PC-3 (cell line): ENCODE results near the gene CCDC54. TPM values are rescaled to one million over a fixed set of nuclear protein-coding genes. Genes with fewer than 3 reads are reported as not detected.
A peak's percentile ranks its signal among the peaks of the same experiment; 100 is the strongest.

Source experiments
- ATAC-seq: fragments of 200-7000 bp; cut with Tn5 transposase; 2 replicates; pipeline ENCODE4 v1.9.1; 2020; ENCODE audit warnings: mild to moderate bottlenecking, moderate library complexity
- BruUV-seq: library from RNA; stranded (reverse); fragments of 400-500 nt; replicated peaks from 2 replicates; lab custom pipeline; 2021; lab: Mats Ljungman, UMichigan
- CTCF ChIA-PET: fragments of 300-600 bp; sonication (Branson Sonifier 250); formaldehyde crosslinking; loops from one replicate; lab custom pipeline; 2022; ENCODE audit warnings: antibody characterized with exemption; lab: Charles Lee
- POLR2A ChIA-PET: fragments of 300-600 bp; sonication (Branson Sonifier 250); formaldehyde crosslinking; loops from one replicate; lab custom pipeline; 2022; ENCODE audit warnings: antibody characterized with exemption; ENCODE audit not compliant: unreplicated experiment; lab: Charles Lee
- DNase-seq: peaks from one replicate; pipeline ENCODE4 v3.0.0-alpha.2; 2015
- H2AFZ ChIP-seq: fragments of 300-600 bp; sonication (generic); 2 replicates; pipeline ENCODE4 v1.6.0; 2016; ENCODE audit warnings: antibody characterized with exemption, low read length
- H3F3A ChIP-seq: fragments of 300-600 bp; sonication (generic); one replicate; pipeline ENCODE4 v1.6.0; 2017; ENCODE audit warnings: antibody characterized with exemption, low read length, control low read depth, mild to moderate bottlenecking; ENCODE audit not compliant: unreplicated experiment
- H3K27ac ChIP-seq: fragments of 300-600 bp; sonication (generic); 2 replicates; pipeline ENCODE4 v1.5.1; 2016; ENCODE audit warnings: mild to moderate bottlenecking, low read length
- H3K27me3 ChIP-seq: fragments of 300-600 bp; sonication (generic); 2 replicates; pipeline ENCODE4 v1.6.1; 2016; ENCODE audit warnings: low read length, mixed read lengths
- H3K36me3 ChIP-seq: fragments of 300-600 bp; sonication (generic); 2 replicates; pipeline ENCODE4 v1.6.1; 2016; ENCODE audit warnings: low read depth, mixed run types, low read length, mixed read lengths
- H3K4me1 ChIP-seq: fragments of 300-600 bp; sonication (generic); 2 replicates; pipeline ENCODE4 v1.5.1; 2016; ENCODE audit warnings: low read length; ENCODE audit not compliant: insufficient read depth
- H3K4me2 ChIP-seq: fragments of 300-600 bp; sonication (generic); 2 replicates; pipeline ENCODE4 v1.6.0; 2016; ENCODE audit warnings: low read length
- H3K4me3 ChIP-seq: fragments of 300-600 bp; sonication (generic); 2 replicates; pipeline ENCODE4 v1.5.1; 2016; ENCODE audit warnings: mild to moderate bottlenecking, low read length, mixed read lengths
- H3K79me2 ChIP-seq: fragments of 300-600 bp; sonication (generic); 2 replicates; pipeline ENCODE4 v1.6.1; 2017; ENCODE audit warnings: low read length, mixed read lengths
- H3K9ac ChIP-seq: fragments of 300-600 bp; sonication (generic); 2 replicates; pipeline ENCODE4 v1.6.0; 2016; ENCODE audit warnings: mild to moderate bottlenecking, low read length
- H3K9me2 ChIP-seq: fragments of 300-600 bp; sonication (generic); replicated peaks from 2 replicates; pipeline ENCODE4 v1.6.1; 2016; ENCODE audit warnings: mixed run types, low read length, mixed read lengths
- H3K9me3 ChIP-seq: fragments of 300-600 bp; sonication (generic); 2 replicates; pipeline ENCODE4 v1.6.1; 2016; ENCODE audit warnings: low read length, mixed read lengths
- H4K20me1 ChIP-seq: fragments of 300-600 bp; sonication (generic); 2 replicates; pipeline ENCODE4 v1.6.1; 2016; ENCODE audit warnings: low read length, mixed read lengths
- EZH2 ChIP-seq: fragments of 300-600 bp; sonication (generic); IDR thresholded peaks from one replicate; pipeline ENCODE4 v1.6.1; 2017; ENCODE audit warnings: antibody characterized with exemption, mild to moderate bottlenecking, low read length; ENCODE audit not compliant: unreplicated experiment
- EZH2phosphoT487 ChIP-seq: fragments of 300-600 bp; sonication (generic); IDR thresholded peaks from 2 replicates; pipeline ENCODE4 v1.6.1; 2018; ENCODE audit warnings: mild to moderate bottlenecking, antibody characterized with exemption, low read length, borderline replicate concordance
- intact Hi-C: fragments of 100-400 bp; cut with micrococcal nuclease; formaldehyde crosslinking; loops from 2 replicates; pipeline ENCODE4 v1.9.0; 2023
- total RNA-seq: library from RNA; depleted of rRNA; stranded (reverse); fragments of >200 nt; gene quantifications from 2 replicates; pipeline ENCODE4 v1.2.3, GENCODE V29; 2014
- TF ChIP-seq, protein P1 (sequence below): fragments of 300-600 bp; sonication (generic); conservative IDR thresholded peaks from 2 replicates; pipeline ENCODE4 v1.5.1; 2017; ENCODE audit warnings: antibody characterized with exemption, low read depth, mild to moderate bottlenecking, low read length

The CCDC54 gene
- total RNA-seq, 1 experiment from 2014 or later: not detected

DNA sequence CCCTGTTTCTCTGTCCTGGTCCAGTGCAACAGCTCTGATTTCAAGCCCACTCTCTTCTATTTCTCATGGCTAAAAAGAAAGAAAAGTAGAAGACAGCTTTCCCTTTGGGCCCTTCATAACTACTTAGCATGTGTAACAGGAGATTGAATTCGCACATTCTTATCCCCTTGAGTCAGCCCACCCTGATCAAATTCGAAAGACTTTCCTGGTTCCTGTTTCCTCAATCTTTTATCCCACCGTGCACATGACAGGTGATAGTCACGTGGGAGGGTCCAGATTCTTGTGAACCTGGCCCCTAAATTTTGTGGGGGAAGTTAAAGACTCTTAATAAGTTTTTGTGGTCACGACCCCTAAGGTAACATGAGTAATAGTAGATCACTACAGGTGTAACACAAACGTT, 4.7 kb upstream of the CCDC54 start:
- Histone ChIP-seq H3K79me2 (no peaks in the 10 kb centered on the region), H2AFZ (no peak overlapping the region), H4K20me1 (no peaks in the 10 kb centered on the region), H3K9me3 (no peaks in the 10 kb centered on the region), H3K9ac (no peak overlapping the region), H3F3A (no peaks in the 10 kb centered on the region), H3K4me1 (peaks cover 20% of the 10 kb centered on the region), H3K27ac (no peak overlapping the region), H3K4me3 (no peak overlapping the region), H3K36me3 (no peaks in the 10 kb centered on the region), H3K4me2 (no peak overlapping the region), H3K9me2 (no peaks in the 10 kb centered on the region), H3K27me3 (no peaks in the 10 kb centered on the region)
- POLR2A ChIA-PET: no interaction called here
- no peak for TF ChIP-seq EZH2
- TF ChIP-seq, protein P1, sequence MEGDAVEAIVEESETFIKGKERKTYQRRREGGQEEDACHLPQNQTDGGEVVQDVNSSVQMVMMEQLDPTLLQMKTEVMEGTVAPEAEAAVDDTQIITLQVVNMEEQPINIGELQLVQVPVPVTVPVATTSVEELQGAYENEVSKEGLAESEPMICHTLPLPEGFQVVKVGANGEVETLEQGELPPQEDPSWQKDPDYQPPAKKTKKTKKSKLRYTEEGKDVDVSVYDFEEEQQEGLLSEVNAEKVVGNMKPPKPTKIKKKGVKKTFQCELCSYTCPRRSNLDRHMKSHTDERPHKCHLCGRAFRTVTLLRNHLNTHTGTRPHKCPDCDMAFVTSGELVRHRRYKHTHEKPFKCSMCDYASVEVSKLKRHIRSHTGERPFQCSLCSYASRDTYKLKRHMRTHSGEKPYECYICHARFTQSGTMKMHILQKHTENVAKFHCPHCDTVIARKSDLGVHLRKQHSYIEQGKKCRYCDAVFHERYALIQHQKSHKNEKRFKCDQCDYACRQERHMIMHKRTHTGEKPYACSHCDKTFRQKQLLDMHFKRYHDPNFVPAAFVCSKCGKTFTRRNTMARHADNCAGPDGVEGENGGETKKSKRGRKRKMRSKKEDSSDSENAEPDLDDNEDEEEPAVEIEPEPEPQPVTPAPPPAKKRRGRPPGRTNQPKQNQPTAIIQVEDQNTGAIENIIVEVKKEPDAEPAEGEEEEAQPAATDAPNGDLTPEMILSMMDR: no peak
- TF ChIP-seq EZH2phosphoT487: no peak
- ATAC-seq: no peak
- no peak for DNase-seq
- intact Hi-C loops: no loop called here
- no TSS peak for BruUV-seq
- CTCF ChIA-PET: no interaction called here

DNA sequence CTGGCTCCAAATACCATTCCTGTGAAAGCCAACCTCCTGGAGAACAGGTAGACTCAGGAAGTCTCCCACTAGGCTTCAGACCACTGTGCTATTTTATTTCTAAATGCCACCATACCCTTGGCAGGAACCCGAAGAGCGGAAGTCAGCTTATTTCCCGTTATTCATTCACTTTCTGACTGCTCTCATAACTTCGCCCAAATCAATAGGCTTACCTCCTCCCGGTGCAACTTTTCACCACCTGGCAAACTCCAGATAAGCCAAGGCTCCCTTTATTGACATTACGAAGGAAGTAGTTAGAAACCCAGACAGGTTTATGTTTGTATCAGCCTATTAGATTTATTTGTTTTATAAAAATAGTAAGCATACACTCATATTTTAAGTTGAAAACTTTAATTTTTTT, 3.3 kb upstream of the CCDC54 start:
- no peak overlapping the region for H3K4me3 ChIP-seq
- H3K9me2 ChIP-seq: no peaks in the 10 kb centered on the region
- H3K4me2 ChIP-seq: no peak overlapping the region
- ATAC-seq (no peak), DNase-seq (no peak)
- H4K20me1 ChIP-seq: no peaks in the 10 kb centered on the region
- no peaks in the 10 kb centered on the region for H3K79me2 ChIP-seq
- ChIA-PET POLR2A (no interaction called here), CTCF (no interaction called here)
- H3F3A ChIP-seq: no peaks in the 10 kb centered on the region
- H3K27ac ChIP-seq: no peak overlapping the region
- no peak overlapping the region for H3K9ac ChIP-seq
- H3K36me3 ChIP-seq: no peaks in the 10 kb centered on the region
- H3K9me3 ChIP-seq: no peaks in the 10 kb centered on the region
- H3K4me1 ChIP-seq: peaks cover 14% of the 10 kb centered on the region
- H2AFZ ChIP-seq: no peak overlapping the region
- H3K27me3 ChIP-seq: no peaks in the 10 kb centered on the region
- TF ChIP-seq, protein P1: no peak
- TF ChIP-seq EZH2 (no peak), EZH2phosphoT487 (no peak)
- intact Hi-C loops: no loop called here
- BruUV-seq: no TSS peak

DNA sequence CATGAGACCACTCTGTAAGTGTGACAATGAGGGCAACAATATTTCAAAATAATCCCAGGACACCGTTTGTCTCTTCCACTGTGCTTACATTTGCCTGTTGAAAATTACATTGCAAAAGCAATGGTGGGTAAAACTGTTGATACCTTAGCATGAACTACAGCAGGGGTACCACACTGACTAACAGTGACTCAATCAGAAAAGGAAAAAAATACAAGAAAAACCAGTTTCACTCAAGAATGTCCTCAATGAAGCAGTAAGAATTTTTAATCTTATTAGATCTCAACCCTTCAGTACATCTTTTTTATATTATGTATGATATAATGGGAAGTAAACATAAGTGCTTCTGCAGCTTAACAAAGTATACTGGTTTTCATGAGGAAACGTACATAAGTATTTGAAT, 1.6 kb upstream of the CCDC54 start:
- no peak overlapping the region for H3K27ac ChIP-seq
- intact Hi-C loops: no loop called here
- TF ChIP-seq EZH2 (no peak), EZH2phosphoT487 (no peak)
- TF ChIP-seq, protein P1: no peak
- no peaks in the 10 kb centered on the region for H3F3A ChIP-seq
- H3K9ac ChIP-seq: no peak overlapping the region
- BruUV-seq: no TSS peak
- no peak overlapping the region for H2AFZ ChIP-seq
- POLR2A ChIA-PET: no interaction called here
- CTCF ChIA-PET: interaction anchor here (0.6 kb wide), 1 partner anchor 360 kb away, joined by 3 read pairs; no protein-coding TSS in a partner anchor
- peak overlapping the region; percentile 19 for H3K4me2 ChIP-seq
- peaks cover 14% of the 10 kb centered on the region for H3K4me1 ChIP-seq
- H4K20me1 ChIP-seq: no peaks in the 10 kb centered on the region
- no peaks in the 10 kb centered on the region for H3K79me2 ChIP-seq
- DNase-seq (peak; percentile 70), ATAC-seq (no peak)
- H3K9me2 ChIP-seq: no peaks in the 10 kb centered on the region
- no peaks in the 10 kb centered on the region for H3K9me3 ChIP-seq
- no peak overlapping the region for H3K4me3 ChIP-seq
- no peaks in the 10 kb centered on the region for H3K27me3 ChIP-seq
- no peaks in the 10 kb centered on the region for H3K36me3 ChIP-seq
